ENCODE results near the gene SYT1. TPM values are rescaled to one million over a fixed set of nuclear protein-coding genes. Genes with fewer than 3 reads are reported as not detected.

SYT1 gene
- total RNA-seq, 1 experiment from 2014 or later, result 44.9 TPM

- H3K9ac ChIP-seq (ENCODE audit: low read length), result no peak overlapping the region
- no peaks in the 10 kb centered on the region for H3K27me3 ChIP-seq (ENCODE audit: insufficient read depth, low read length)
- no peaks in the 10 kb centered on the region for H3K9me2 ChIP-seq (ENCODE audit: insufficient read depth)
- intact Hi-C loops (cut with micrococcal nuclease), result no loop called here
- TF ChIP-seq ZBTB33 (IDR thresholded peaks at IDR 0.05; ENCODE audit: extremely low read depth, insufficient replicate concordance, low read length), result no peak
- TF ChIP-seq EZH2 (IDR thresholded peaks at IDR 0.05), result no peak
- no peak for TF ChIP-seq POLR2A (IDR thresholded peaks at IDR 0.05; ENCODE audit: borderline replicate concordance, extremely low read depth, insufficient read depth, insufficient read length)
- no peak for TF ChIP-seq JUND (IDR thresholded peaks at IDR 0.05)
- TF ChIP-seq SP1 (IDR thresholded peaks at IDR 0.05; ENCODE audit: low read depth), result no peak
- no peak for TF ChIP-seq FOSL1 (IDR thresholded peaks at IDR 0.05; ENCODE audit: low read depth)
- no peak for TF ChIP-seq EZH2phosphoT487 (IDR thresholded peaks at IDR 0.05; ENCODE audit: borderline replicate concordance)
- no peak for TF ChIP-seq RAD21 (IDR thresholded peaks at IDR 0.05; ENCODE audit: low read depth)
- TF ChIP-seq ZFX (IDR thresholded peaks at IDR 0.05), result no peak
- H3K27ac ChIP-seq (ENCODE audit: low read depth, low read length), result no peak overlapping the region
- ATAC-seq (no peak), DNase-seq (ENCODE audit: low read depth, low spot score) (no peak)
- H2AFZ ChIP-seq (ENCODE audit: low read depth, low read length, poor library complexity, severe bottlenecking), result no peak overlapping the region
- no peaks in the 10 kb centered on the region for H3K79me2 ChIP-seq (ENCODE audit: insufficient read depth, low read length)
- H3K36me3 ChIP-seq (ENCODE audit: control insufficient read depth in 1 of 2, insufficient read depth in 2 of 2, low read length in 2 of 2), result no peaks in the 10 kb centered on the region
- H3K9me3 ChIP-seq (ENCODE audit: control insufficient read depth in 1 of 2, insufficient read depth in 1 of 2, low read depth in 1 of 2, low read length in 2 of 2), result no peaks in the 10 kb centered on the region
- no peaks in the 10 kb centered on the region for H4K20me1 ChIP-seq (ENCODE audit: insufficient read depth)
- ChIA-PET CTCF (no interaction called here), RAD21 (ENCODE audit: low non-redundant PET in 1 of 2, low total read pairs in 2 of 2, uncharacterized antibody in 2 of 2, unreplicated experiment in 2 of 2) (no interaction called here), POLR2A (no interaction called here)
- H3K4me1 ChIP-seq (ENCODE audit: control insufficient read depth in 1 of 2, insufficient read depth in 2 of 2, low read length in 2 of 2), result no peaks in the 10 kb centered on the region
- H3K4me3 ChIP-seq (replicated peaks in 1 of 2; ENCODE audit: low read depth in 1 of 2, low read length in 2 of 2), result no peak overlapping the region
- no peak overlapping the region for H3K4me2 ChIP-seq (ENCODE audit: low read length)
- no TSS peak for BruUV-seq (replicated peaks)
Observed at GRCh38 chr12:79115743-79116142, 251.2 kb downstream of the SYT1 start.

GRCh38 chr12:79119796-79120195 lies 255.2 kb downstream of the SYT1 start:
- Histone ChIP-seq H3K27ac (ENCODE audit: low read depth, low read length) (no peak overlapping the region), H3K4me3 (replicated peaks in 1 of 2; ENCODE audit: low read depth in 1 of 2, low read length in 2 of 2) (no peak overlapping the region), H3K9ac (ENCODE audit: low read length) (no peak overlapping the region), H3K27me3 (ENCODE audit: insufficient read depth, low read length) (no peaks in the 10 kb centered on the region), H2AFZ (ENCODE audit: low read depth, low read length, poor library complexity, severe bottlenecking) (no peak overlapping the region), H4K20me1 (ENCODE audit: insufficient read depth) (no peaks in the 10 kb centered on the region), H3K79me2 (ENCODE audit: insufficient read depth, low read length) (no peaks in the 10 kb centered on the region), H3K4me1 (ENCODE audit: control insufficient read depth in 1 of 2, insufficient read depth in 2 of 2, low read length in 2 of 2) (no peaks in the 10 kb centered on the region), H3K9me2 (ENCODE audit: insufficient read depth) (no peaks in the 10 kb centered on the region), H3K9me3 (ENCODE audit: control insufficient read depth in 1 of 2, insufficient read depth in 1 of 2, low read depth in 1 of 2, low read length in 2 of 2) (no peaks in the 10 kb centered on the region), H3K36me3 (ENCODE audit: control insufficient read depth in 1 of 2, insufficient read depth in 2 of 2, low read length in 2 of 2) (no peaks in the 10 kb centered on the region), H3K4me2 (ENCODE audit: low read length) (no peak overlapping the region)
- TF ChIP-seq CTCF (IDR thresholded peaks at IDR 0.05 in 2 of 3, conservative IDR thresholded peaks at IDR 0.05 in 1 of 3; ENCODE audit: borderline replicate concordance in 1 of 3, insufficient read depth in 1 of 3, low read depth in 2 of 3, low read length in 2 of 3) (0 out of 6 replicates have a peak, but pooled peaks of 1 of the 3 experiments have one; percentile 10), RAD21 (IDR thresholded peaks at IDR 0.05; ENCODE audit: low read depth) (peak; percentile 26; the same call in 1 of the 2 replicates), ATF3 (IDR thresholded peaks at IDR 0.05) (no peak), CBX3 (IDR thresholded peaks at IDR 0.05; ENCODE audit: low read depth) (no peak)
- CTCF ChIA-PET, result no interaction called here
- DNase-seq (ENCODE audit: low read depth, low spot score) (no peak), ATAC-seq (0 out of 2 replicates have a peak, but pooled peaks have one; percentile 42)
- BruUV-seq (replicated peaks), result no TSS peak
- POLR2A ChIA-PET, result no interaction called here
- intact Hi-C loops (cut with micrococcal nuclease), result loop anchor here (10.0 kb wide), 1 partner anchor 225 kb away; no protein-coding TSS in a partner anchor
- RAD21 ChIA-PET (ENCODE audit: low non-redundant PET in 1 of 2, low total read pairs in 2 of 2, uncharacterized antibody in 2 of 2, unreplicated experiment in 2 of 2), result no interaction called here

Data from HCT116 (cell line).